DMS153 treated with DMSO at 0.1 percent for 48 hours (cell line): ENCODE results near the gene CD28.

Experiments
- DNase-seq: peaks from one replicate; lab custom pipeline; 2025; ENCODE audit not compliant: unreplicated experiment; lab: John Stamatoyannopoulos, UW

The CD28 gene

DNA sequence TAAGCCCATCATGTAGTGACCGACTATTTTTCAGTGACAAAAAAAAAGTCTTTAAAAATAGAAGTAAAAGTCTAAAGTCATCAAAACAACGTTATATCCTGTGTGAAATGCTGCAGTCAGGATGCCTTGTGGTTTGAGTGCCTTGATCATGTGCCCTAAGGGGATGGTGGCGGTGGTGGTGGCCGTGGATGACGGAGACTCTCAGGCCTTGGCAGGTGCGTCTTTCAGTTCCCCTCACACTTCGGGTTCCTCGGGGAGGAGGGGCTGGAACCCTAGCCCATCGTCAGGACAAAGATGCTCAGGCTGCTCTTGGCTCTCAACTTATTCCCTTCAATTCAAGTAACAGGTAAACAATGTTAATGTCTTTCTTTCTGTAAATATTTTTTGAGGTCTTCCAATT is at the start of gene CD28:
TSS of gene CD28 (plus strand) at position 237 of the 400 bp plus-strand sequence. CDS start at position 295, 58 bp downstream.
- DNase-seq: no peak

DNA sequence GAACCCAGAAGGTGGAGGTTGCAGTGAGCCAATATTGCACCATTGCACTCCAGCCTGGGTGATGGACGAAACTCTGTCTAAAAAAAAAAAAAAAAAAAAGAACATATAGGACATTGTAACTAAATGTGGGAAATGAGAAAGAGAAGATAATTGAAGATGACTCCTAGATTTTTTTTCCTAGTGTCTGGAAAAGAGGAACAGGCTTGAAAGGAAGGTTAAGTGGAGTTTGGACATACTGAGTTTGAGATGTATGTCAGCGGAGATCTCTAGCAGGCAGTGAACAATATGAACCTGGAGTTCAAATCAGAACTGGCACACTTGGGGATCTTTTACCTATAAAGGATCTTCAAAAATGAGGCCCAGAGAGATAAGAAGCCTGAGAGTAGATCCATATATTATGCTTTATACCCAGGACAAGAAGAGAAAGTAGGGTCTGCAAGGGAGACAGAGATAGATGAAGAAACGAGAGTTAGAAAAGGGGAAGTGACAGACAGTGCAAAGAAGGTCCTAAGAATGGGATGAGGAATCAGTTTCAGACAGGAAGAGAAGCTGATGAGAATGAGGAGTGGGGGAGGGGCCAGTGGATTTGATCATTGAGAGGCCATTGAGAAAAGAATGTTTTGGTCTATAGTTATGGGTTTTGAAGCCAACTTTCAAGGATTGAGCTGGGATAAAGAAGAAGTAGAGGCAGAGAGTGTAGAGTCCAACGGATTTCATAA is 46.9 kb upstream of the CD28 start:
- DNase-seq: no peak

DNA sequence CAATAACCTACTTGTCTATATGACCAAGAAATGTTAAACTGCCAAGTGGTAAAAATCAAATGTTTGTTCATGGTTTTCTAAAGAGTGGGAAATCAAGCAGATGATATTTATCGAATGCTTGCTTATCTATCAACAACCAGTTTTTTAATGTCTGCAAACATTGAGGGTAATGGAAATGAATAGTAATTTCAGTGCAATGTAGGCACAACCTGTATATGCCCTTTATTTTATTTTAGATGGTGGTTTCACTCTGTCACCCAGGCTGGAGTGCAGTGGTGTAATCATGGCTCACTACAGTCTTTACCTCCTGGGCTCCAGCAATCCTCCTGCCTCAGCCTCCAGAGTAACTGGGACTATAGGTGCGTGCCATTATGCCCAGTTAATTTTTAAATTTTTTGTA is 46.0 kb upstream of the CD28 start:
- DNase-seq: no peak

DNA sequence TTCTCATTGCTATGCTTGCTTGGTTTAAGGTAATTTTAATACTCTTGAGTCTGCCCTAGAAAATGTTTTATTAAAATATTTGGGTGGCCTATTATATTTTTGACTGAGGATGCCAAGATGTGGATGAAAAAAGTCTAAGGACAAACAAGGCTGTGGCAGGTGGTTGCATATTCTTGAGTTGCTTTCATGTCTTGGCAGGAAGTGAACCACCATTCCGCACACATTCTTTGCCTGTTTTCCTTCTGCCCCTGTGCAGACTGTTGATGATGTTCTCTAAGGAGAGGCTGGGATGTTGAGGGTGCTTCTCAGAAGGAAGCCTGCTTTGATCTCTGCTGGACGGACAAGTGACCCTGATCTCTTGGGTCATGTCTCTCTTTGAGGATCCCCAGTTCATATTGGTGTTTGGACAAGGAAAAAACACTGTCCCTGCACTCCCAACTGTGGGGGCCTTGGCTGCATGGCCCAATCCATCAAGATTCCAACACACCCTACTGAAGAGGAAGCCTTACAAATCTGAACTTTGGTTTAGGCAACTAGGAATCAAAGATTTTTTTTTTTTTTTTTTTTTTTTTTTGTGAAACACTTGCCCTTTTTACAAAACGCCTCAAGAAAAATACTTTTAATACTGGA is 45.0 kb upstream of the CD28 start:
- no peak for DNase-seq

DNA sequence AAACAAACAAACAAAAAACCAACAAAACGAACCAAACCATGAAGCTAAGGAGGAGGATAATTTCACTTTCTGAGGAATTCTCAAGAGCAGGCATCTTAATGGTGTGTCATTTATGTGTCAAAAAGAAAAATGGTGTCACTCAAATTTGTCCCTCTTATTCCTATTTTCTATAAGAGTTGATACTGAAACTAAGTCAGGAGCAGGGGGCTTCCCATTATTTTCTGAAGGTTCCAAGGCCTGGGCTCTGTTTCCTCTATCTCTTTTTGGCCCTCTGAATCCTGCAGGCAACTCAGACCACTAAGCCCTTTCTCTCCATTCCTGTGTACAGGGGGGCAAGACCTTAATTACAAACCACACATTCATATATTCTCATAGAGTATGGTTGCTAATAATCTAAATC is 44.0 kb upstream of the CD28 start:
- DNase-seq: no peak

DNA sequence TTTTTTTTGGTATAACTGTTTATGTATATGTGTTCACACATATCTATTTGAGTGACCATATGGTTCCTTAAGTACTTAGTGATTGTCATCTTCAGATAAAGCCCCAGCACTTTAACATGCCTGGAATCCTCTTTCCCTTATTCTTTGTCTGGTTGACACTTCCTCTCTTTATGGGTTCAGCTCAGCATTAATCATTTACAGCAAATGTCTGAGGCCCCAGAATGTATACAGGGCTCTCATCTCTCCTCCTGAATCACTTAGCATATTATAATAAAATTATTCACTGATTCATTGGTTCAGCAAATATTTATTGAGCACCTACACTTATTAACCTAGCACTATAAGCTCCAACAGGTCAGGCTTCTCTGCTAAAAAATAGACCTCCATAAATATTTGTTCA is 43.5 kb upstream of the CD28 start:
- DNase-seq: no peak

DNA sequence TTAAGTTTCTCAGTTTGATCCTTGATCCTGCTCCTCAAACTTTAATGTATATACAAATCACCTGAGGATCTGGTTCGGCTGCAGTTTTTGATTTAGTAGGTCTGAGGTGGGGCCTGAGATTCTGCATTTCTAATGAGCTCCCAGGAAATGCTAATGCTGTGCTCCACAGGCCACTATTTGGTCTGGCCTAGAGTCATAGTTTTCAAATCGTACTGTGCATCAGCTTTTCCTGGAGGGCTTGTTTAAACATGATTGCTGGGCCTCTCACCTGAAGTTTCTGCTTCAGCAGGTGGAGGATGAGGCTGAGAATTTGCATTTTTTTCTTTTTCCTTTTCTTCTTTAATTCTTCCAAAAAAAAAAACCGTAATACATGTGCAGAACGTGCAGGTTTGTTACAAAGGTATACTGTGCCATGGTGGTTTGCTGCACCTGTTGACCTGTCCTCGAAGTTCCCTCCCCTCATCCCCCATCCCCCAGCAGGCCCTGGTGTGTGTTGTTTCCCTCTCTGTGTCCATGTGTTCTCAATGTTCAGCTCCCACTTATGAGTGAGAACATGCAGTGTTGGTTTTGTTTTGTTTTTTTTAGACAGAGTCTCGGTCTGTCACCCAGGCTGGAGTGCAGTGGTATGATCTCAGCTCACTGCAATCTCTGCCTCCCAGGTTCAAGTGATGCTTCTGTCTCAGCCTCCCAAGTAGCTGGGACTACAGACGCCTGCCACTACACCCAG is 42.2 kb upstream of the CD28 start:
- DNase-seq: no peak

DNA sequence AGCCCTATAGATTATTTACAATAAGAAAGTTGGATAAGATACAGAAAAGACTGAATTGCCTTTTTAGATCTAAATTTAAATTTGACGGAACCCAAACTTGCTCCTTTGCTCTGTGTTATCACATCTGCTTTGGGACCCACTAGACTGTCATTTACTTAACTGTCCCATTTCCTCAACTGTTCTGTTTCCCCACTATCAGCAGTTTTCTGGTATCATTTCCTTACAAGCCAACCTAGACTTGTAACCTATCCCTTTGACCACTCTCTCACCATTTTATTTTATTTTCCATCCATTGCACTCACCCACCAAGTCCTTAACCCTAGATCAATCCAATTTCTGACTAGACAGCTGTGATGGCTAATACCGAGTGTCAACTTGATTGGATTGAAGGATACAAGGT is 38.6 kb upstream of the CD28 start:
- no peak for DNase-seq

DNA sequence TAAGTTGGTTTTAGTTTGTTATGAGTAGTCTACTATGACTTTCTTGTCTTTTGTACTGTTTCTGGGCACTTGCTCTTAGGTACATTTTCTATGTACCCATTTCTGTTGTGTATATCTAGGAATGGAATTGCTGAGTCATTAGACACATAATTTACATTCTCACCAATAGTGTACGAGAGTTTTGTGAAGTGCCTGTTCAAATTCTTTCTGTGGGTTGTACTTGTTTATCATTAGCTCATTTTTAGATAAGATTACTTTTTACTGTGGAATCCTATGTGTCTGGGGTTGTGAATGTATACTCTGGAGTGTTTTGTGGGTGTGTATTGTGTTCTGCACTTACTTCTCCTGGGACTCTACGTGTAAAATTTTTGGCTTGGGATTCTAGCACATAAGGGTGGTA is 36.6 kb upstream of the CD28 start:
- DNase-seq: no peak

DNA sequence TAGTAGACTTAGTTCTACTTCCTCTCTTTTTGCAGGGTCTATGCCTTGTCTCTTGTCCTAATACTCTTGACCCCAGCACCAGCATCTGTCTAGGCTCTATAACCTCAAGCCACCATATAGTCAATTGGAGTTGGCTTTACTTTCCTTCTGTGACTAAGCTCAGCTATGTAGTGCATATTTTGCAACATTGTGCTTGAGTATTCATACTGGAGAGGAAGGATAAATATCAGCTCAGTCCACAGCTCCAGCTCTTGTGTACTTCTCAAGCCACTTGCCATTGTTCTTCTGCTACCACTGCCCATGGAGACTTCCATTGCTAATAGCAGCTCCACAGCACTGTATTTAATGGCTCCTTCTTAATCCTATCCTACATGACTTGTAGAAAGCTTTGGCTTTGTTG is 35.5 kb upstream of the CD28 start:
- DNase-seq: no peak

DNA sequence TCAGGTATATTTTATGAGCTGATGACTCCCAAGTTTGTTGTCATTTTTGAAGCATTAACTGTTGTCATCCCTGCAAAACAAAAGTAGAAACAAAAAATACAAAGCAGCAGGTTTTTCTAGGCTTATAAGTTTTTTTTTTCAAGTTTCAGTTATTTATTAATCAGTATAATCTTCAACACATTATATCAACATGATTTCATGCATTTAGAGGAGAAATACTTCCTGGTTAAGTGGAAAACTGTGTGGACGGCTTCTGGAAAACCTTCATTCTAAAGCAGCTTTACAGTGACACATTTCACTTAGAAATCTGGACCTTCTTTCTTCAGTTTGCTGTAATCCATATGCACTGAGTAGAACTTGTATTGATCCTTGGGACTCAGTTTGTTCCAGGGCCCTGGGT is 34.6 kb upstream of the CD28 start:
- DNase-seq: no peak

DNA sequence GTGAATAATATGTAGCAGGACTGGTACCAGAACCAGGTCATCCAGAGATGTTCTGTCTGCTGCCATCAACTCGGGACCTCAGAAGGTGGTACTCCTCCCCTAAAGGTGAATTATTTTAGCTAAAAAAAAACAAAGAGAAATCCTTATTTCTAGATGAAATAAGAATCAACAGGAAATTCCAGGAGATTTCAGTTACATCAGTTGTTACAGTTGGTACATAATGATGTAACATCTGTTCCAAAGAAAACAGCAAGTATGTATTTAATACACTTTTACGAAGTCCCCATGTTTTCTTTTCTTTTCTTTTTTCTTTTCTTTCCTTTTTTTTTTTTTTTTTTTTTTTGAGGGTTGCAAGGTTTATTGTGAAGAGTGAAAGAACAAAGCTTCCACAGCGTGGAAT is 33.6 kb upstream of the CD28 start:
- DNase-seq: no peak

DNA sequence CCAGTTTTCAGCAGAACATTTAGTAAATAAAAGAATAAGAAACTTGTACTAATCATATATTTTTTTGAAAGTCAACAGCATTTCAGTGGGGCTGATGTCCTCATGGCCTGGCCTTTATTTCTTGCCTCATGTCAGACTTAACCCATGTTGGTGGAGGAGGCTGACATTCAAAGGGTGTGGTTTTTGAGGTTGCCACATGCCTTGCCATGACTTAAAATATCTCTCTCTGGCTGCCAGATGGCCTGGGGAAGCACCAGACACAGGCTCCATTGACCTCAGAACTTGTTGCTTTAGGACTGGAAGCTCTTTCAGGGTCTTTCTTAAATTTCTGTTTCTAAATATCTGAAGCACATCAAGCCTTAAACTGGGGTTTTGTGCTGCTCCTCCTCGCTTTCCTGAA is 32.5 kb upstream of the CD28 start:
- DNase-seq: no peak

DNA sequence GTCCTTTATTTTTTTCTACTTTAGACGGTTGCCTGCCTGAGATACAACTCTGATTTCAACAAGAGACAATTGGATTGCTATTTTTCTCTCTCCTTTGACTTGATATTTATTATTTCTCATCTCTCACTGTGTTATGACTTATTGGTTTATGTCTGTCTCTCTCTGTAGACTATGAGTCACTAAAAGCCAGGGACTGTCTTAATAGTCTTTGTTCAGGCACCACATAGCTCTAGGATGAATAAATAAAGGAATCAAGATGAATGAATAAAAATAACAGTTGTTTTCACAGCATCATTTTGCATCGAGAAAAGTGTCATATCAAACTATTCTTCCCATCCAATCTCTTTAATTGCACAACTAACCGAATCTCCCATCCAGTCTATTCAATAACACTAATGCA is 31.4 kb upstream of the CD28 start:
- no peak for DNase-seq

DNA sequence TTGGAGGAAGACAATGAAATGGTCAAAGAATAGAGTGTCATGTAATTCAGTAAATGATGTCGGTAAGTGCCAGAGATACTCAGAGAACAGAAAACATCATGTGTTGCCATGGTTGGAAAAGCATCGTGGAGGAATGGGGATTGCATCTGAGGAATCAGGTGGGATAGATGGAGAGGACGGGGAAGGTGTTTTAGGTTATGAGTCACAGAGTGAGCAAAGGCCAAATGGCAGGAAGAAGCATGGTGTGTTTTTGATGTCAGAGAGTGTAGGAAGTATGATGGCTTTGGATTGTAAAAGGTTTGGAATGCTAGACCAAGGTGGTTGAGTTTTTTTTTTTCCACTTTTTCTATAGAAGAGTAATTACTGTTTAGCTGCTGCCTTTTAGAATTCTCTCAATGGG is 27.5 kb upstream of the CD28 start:
- DNase-seq: no peak

DNA sequence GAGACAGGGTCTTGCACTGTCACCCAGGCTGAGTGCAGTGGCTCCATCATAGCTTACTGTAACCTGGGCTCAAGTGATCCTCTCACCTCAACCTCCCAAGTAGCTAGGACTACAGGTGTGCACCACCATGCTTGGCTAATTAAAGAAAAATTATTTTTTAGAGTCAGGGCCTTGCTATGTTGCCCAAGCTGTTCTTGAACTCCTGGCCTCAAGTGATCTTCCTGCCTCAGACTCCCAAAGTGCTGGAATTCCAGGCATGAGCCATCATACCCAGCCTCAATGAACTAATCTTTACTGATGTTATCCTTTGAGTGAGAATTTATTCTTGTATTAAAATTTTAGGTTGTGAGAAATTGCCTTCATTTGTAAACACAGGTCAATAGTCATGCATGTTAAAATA is 27.0 kb upstream of the CD28 start:
- DNase-seq: no peak

DNA sequence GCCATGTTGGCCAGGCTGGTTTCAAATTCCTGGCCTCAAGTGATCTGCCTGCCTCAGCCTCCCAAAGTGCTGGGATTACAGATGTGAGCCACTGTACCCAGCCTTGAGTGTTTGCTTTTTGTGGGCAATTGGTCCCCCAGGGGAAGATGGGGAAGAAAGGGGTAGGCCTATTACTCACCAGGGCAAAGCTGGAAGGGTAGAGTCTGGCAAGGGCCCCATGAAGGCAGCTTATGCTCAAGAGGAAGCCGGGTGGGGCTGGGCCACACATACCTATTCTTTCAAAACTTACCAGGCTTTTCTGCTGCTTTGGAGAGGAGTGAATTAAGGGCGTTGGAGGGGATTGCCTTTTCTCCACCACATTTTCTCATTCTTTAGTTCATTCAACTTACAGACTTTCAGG is 24.5 kb upstream of the CD28 start:
- no peak for DNase-seq

DNA sequence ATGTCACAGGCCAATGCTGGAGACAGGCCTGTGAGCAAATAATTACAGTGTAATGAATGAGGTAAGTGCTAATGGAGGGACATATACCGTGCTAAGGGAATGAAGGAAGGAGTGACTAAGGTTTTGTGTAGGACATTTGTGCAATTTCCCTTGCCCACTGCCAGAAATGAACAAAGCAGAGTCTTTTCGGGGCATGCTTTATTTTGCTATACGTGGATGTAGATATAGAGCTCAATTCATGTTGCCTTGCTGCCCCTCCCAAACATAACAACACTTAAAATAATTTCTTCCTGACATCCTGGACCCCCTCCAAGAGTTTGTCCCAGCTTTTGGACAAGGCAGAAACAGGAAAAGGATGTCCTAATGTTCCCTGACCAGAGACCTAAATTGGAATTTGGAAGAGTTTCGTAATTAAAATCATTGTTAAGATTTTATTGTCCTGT is 23.7 kb upstream of the CD28 start:
- DNase-seq: no peak

DNA sequence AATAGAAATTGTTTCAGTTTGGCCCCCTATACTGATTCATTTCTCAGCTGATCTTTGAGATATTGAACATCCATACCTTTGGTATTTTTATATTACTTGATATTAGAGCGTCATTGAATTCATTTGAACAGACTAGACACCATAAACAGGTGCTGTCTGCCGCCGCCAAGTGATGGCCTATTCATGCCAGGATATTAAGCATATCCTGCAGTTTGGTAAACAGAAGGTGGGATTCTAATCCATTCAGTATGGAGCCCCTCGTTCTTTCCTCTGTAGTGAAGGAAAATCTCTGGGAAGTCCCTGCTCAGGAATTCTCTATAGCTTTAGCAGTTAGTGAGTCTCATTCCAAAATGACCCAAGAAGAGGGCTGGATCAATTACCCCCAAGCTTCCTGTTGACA is 23.0 kb upstream of the CD28 start:
- no peak for DNase-seq

DNA sequence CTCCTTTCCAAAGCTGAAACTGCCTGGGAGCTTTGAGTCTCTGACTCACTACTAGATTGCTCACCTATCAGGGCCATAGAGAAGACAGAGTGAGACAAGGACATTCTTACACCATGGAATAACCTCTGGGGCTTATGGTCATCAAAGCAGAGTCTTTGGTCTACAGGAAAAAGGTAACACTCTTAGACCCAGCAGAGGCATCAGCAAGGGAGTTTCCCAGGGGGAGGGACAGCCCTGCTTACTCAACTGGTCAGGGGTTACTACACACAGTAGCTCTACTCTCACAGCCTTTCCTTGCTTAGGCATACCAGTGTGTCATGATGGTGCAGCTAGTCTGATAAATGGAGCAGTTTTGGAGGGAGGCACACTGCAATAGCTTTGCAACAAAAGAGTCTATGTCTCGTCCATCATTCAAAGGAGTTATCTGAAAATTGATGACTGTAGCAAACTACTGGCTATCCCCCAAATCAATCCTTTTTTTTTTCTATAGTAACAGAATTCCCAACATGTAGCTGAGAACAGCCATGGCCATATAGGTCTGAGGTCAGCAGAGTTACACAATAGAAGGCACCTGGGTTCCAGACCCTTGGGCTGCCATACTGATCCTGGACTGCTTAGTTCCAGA is 22.4 kb upstream of the CD28 start:
- no peak for DNase-seq

DNA sequence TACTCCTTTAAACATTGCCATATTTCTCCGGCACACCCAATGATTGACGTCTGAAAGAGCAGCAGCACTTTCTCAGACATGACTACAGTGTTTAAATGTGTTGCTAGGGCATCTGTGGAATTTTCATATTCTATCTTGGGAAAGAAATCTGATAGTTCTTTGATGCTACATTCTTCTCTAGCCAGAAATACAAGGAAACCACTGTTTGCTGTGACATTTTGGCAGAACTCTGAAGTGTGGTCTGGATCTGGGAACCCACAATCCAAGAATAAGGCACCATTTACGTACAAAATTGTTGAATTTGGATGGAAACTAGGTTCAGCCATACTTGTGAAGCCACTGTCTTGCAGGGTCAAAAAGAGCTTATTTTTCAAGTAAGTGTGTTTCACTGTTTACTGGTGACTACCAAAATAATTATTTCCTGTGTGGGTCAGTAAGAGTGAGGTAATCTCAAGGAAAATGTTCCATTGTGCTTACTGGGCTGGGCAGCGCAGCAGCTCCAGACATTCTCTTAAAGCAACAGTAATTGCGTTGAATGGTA is 21.3 kb upstream of the CD28 start:
- DNase-seq: no peak
